Bone marrow (tissue), 2 donors: ENCODE data around the gene ZFHX3.

Source experiments
- DNase-seq, 2 donors: peaks; one replicate each; lab custom pipeline; 2025; lab: John Stamatoyannopoulos, UW

Gene ZFHX3

DNA sequence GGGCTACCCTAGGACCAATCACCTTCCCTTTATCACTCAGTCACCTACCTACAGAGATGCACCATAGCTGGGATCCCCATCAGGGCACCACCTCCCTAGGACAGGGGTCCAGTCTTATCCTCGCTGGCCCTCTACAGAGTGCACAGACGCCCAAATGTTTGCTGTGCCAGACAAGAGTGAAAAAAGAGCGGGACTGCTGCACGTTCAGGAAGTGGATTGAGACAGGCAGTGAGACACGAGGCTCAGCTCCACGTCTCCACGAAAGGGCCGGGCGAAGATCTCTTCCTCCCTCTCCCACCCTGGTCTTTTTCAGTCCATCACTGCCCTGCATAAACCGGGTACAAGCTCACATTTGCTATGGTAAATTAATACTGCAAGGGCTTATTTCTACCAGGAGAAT is 95.5 kb downstream of the ZFHX3 start:
- no peak for DNase-seq

DNA sequence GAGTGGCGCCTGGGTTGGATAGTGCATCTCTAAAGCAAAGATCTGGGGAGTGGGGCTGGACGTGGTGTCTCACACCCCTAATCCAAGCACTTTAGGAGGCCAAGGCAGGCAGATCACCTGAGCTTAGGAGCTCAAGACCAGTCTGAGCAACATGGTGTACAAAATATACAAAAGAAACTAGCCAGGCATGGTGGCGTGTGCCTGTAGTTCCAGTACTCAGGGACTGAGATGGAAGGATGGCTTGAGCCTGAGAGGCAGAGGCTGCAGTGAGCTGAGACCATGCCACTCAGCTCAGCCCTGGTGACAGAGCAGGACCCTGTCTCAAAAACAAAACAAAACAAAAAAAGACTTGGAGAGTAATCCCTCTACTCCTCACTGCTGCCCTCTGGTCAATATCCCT is 96.0 kb downstream of the ZFHX3 start:
- DNase-seq: no peak

DNA sequence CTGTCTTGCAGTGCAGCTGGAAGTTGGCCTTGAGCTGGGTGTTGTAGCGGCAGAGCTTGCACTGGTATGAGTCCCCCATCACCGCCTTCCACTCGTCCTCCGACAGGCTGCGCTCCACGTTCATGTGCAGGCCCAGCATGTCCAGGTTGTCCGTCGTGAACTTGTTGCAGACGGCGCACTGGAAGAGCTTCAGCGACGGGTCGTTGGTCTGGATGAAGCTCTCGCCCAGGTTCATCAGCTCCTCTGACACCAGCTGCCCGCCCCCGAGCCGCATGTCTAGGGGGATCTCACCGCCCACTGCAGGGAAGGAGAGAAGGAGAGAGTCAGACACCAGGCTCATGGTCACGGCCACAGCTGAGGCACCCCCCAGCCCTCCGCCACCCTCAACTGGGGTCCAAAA is 97.3 kb downstream of the ZFHX3 start:
- DNase-seq: no peak

DNA sequence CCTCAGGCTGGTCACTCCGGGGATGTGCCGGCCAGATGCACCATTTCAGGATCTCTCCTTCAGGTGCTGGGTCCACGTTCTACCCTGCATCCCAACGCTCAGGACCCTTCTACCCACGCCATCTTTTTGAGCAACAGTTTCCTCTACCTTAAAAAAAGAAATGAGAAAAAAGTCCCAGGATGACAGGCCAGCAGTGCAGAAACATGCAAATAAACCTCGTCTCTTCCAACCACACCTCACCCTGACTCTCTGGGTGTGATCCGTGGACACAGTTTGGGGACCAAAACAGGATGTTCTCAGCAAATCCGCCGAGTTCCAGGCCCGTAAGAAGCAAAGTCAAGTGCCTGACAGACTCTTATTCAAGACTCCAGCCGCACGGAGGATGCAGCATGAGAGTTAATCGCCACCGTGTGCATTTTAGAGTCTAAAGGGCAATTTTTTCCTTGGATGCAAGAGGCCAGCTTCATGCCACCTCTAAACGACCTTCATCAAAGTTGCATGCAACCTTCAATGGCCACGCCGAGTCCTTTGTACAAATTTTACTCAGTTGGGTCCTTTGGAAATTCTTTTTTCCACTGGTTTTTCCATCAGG is 99.6 kb downstream of the ZFHX3 start:
- DNase-seq: no peak

DNA sequence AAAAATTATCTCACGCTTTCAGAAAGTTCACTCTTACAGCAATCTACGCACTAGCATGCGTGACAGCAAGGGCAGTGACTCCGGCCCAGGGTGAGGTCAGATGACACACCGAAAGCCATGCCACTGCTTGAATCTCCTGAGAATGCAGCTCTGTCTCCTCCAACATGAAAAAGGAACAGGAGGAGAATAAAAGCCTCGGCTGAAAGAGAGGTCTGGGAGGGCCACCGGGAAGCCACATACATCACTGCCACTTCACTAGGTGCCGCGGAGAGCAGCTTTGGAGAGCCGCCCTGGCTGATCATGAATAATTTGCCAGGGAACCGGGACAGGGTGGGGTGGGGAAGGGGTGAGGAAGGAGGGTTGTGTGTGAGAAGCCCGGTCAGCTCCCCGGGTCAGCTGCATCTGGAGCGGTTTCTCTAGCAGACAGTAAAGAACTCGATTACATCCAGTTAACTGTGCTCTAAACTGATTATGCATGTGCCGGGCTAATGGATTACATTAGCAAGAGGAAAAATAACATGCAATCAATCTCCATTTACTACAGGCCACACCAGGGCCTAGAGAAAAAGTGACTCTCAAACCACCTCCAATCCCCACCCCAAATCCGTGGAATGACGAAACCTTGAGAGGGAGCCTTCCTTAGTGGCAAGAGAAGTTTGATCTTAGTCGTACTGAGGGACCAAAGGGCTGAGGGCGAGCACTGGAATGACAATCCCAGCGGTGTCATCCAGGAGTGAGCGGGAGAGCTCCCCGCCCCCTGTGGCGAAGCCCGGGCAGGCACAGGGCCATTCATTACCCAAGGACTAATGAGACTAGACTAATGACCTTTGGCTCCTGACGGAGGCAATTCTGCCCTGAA is 100.3 kb downstream of the ZFHX3 start:
- no peak for DNase-seq

DNA sequence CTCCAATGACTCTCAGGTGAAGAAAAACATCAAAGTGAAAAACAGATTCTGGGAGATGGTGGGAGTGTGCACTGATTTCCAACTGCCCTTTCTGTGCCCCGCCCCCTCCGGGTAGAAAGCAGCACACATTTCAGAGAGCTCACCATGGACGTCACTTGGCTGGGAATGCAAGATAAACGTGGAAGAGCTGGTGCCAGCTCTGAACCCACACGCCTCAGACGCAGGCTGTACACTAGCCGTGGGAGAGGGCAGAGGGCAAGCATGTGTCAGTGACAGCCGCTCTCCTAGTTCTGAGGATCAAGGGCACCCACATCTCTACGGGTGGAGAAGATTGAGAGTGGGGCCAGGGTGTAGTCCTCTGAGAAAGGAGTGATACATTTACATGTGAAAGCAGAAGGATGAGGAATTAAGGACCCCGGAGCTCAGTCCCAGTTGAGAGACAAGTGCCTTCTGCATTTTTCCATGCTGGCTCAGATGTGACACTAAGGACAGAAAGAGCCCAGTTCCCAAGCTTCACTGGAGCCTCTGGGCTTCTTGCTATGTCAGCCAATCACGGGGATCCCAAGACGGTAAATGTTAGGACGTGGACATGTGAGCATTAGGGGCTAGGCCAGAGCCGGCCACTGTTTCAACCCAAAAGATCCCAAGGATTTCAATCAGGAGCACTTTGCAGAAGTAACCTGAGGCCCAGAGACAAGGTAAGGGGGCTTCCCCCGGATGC is 101.3 kb downstream of the ZFHX3 start:
- no peak for DNase-seq

DNA sequence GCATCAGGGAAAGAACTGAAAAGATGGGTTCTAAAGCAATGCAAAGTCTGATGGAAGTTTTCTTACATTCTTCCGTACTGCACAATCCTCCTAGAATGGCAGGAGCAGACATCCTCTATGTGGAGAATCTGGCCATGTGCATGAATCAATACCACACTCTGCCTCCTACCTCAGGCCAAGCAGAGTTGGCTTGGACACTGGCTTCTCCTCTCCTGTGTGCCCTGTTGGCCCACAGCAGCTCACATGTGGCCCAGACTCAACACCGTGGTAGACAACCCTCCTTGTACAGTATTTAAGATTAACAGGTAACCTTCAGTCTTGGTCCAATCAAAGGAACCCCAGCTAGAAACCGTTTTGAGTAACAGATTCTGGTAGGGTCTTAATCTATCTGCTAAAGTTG is 101.9 kb downstream of the ZFHX3 start:
- DNase-seq: no peak

DNA sequence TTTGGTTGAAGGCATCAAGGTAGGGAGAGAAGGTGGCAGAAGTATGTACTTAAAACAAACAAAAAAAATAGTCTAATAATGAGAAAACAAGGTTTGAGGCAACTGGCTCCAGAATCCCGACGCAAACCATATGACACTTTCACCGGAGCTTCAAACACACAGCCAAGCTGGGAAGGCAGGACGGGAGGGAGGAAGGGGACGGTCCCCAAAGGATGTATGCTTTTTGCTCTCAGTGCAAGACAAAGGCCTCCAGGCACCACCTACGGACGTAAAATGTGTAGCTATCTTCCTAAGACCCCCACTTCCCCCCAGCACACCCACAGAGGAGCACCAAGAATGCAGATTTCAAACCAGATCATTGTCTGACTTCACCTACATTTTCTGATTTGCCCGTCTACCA is 102.3 kb downstream of the ZFHX3 start:
- no peak for DNase-seq

DNA sequence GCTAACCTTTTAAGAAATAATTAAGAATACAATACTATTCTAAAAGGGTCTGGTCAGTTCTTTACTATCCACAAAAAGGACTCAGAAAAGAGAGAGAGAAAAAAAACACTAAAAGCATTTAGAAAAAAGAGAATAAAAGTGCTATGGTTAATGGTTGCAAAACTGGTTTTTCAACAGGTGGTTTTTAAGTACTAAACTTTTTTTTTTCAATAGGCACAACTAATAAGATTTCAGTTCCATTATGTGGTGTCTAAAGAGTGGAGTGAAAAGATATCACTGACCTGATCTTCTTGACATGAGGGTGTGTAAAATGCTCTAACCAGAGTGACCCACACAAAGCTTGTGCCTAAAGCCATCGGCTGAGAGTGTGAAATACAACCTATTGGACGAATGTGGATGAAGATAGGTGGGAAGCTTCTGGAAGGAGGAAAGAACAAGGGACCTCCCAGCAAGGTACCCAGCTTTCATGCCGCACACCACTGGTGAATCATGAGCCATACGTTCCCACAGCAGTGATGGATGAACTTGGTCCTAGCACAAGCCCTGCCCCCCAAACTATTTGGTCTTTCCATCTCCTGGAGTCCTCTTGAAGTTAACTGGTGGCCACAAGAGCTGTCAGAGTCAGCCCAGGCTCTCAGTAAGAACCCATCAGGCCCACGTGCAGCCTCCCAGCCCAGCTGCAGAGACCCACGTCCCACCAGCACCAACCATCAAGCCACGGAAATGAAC is 103.0 kb downstream of the ZFHX3 start:
- no peak for DNase-seq

DNA sequence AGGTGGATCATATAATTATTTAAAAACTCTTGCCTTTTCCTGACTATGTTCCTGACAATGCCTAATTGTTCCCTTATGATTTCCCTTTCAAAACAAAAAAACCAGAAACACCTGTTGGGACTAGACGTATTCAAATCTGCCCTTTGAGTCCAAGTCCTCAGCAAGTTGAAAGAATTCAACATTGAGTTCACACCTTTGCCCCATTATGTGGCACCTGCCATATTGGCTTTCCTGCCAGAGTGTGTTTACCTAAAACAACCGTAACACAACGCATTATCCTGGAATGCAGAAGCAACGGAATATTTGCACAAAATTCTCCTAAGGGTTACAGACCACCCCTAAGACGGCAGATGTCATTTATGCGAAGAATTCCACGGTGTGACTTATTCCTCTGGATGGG is 105.9 kb downstream of the ZFHX3 start:
- DNase-seq: no peak

DNA sequence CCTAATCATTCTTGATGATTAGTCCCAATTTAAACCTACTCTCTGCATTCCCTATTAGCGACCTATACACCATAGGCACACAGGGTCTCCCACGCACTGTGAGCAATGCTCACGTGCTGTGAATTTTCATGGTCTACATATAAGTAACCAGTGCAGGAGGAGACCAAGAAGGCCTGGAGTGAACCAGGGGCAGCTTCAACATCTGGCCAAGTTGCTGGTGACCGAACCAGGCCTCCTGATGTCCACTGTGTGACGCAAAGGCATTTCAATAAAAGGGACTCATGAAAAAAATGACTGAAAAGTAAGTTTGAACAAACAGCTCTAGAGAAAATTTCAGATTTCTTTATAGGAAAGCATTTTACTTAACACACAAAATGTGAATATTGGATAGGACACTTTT is 107.0 kb downstream of the ZFHX3 start:
- DNase-seq: no peak

DNA sequence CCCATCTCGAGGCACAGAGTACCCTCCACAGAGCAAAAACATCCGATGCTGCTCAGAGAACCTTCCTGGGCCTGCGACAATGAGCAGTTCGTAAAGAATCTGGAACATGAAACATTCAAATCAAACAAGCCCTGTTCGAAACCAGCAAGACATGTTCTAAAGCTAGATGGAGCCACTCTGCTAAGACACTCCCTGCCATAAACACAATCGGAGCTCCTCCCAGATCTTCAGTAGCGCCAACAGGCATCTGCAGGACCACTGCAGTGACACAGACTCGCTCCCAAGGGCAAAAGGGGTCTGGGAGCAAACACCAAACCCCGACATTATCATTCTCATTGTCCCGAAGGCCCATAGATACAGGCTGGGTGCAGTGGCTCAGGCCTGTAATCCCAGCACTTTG is 108.7 kb downstream of the ZFHX3 start:
- no peak for DNase-seq

DNA sequence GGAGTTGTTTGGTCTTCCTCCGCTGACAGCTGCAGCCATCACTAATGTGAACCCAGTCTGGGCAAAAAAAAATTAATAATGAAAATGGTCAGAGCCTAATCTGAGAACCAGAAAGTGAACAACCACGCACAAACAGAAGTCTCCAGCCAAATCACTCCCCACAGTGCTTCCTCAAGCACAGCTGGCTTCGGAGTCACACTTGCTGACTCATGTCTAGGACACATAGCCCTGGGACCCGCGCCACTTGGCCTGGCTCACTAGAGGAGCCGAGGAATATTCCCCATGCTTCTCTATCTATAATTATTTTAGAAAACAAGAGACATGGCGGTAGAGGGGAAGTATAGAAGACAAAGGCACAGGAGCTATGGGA is 109.1 kb downstream of the ZFHX3 start:
- DNase-seq: no peak

DNA sequence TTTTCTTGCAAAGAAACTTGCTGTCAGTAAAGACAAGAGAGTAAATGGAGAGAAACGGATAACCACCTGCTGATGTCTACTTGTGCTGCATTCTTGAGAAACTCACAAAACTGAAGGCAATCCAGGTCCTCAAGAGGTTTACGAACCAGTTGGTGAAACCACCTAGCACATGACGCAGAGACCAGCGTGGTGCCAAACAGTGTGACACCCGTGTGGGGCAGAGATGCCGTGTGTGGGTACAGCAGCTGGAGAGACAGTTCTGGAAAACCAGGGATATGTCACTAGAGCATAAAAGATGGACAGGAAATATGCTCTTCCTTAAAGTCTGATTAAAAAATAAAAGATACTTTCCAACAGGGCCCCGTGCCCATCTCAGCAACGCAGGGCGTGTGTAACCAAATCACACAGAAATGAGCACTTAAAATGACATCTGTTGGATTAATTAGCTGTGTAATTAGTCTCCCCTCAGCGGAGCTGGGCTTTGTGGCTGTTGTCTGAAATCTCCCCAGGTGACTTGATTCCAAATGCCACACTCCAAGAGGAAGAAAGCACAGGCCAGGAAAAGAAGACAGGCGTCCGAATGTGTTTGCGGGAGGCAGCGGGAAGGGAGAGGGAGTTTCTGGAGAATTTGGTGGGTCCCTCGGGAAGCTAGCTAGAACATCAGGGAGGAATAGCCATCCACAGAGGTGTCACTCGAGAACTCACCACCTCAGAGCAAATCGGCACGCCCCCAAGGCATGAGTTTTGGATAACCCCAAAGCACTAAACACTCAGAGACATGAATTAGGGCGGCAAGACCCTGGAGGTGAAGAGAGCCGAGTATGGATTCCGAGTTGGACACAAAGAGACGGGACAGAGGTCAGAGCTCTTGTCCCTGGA is 109.8 kb downstream of the ZFHX3 start:
- no peak for DNase-seq

DNA sequence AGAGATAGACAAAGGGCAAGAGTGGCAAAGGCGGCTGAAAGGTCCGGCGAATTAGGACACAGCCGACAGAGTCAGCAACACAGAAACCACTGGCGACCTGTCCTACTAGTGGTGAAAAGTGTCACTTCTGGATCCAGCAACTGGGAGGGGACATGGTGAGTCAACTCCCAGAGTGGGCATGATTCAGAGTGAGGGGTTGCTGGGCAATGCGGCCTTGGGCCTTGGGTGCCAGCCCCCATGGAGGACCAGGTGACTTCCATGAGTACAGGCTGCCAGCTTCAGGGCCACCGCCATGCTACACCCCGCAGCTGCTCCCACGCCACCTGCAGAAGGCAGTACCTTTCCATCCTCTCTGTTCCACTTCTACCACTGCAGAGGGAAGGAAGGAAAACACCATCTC is 110.6 kb downstream of the ZFHX3 start:
- no peak for DNase-seq

DNA sequence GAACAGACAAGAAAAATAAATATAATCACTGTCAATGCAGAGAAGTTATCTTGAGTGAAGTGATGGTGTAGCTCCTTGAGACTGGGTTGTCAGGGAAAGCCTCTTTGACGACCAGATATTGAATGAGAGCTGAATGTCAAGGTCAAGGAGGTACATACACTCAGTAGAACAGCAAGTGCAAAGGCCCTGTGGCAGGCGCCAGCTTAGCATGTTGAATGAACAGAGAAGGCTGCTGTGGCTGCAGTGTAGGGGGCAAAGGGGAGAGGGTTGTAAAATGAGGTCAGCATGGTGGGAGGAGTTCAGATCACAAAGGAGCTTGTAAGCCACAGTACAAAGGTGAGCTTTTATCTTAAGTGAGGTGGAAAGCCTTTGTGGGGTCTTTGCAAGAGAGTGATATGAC is 111.5 kb downstream of the ZFHX3 start:
- no peak for DNase-seq

DNA sequence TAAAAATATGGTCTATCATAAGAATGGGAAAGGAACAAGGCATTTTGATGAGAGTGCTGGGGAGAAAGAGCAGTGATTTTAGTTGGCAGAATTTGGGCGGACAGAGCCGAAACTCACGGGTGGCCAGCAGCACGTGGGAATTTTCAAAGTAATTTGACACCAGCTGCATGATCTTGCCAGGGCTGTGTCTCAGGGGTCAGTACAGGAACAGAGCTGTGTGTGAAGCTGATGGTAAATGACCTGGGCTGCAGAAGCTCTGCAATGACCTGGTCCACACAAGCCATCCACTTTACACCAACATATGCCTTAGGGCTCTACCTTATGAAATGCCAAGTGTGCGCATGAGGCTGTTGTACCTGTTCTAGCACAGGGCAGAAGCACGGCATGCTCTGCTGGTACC is 112.0 kb downstream of the ZFHX3 start:
- no peak for DNase-seq

DNA sequence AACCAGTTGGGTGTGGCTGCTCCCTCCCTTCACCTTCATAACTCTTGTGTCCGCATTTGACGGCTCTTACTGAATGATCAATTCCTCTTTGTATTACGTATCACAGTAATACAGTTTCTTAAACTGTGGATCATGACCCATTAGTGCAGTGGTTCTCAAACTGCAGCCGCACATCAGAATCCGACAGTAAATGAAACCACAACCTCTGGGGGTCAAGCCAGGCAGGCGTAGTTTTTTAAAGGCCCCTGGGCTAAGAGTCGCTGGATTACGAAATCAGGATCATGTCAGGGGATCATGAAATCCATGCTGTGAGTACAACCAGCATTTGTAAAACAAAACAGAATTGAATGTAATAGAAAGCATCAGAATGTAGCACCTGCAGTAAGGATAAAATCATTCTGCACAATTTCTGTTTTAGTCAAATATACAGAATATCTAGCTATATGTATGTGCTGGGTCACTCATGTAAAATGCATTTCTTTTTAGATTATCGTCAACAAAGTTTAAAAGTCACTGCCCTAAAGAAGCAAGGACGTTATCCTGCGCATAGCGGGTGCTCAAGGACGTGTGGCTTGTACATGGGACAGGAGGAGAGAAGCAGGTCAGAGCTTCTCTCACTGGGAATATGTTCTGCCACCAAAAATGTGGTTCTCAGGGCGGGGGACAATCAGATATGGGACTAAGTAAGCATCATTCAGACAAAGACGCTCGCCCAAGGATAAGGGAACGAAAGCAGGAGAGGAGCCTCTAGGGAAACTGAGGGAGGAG is 113.1 kb downstream of the ZFHX3 start:
- DNase-seq: no peak

DNA sequence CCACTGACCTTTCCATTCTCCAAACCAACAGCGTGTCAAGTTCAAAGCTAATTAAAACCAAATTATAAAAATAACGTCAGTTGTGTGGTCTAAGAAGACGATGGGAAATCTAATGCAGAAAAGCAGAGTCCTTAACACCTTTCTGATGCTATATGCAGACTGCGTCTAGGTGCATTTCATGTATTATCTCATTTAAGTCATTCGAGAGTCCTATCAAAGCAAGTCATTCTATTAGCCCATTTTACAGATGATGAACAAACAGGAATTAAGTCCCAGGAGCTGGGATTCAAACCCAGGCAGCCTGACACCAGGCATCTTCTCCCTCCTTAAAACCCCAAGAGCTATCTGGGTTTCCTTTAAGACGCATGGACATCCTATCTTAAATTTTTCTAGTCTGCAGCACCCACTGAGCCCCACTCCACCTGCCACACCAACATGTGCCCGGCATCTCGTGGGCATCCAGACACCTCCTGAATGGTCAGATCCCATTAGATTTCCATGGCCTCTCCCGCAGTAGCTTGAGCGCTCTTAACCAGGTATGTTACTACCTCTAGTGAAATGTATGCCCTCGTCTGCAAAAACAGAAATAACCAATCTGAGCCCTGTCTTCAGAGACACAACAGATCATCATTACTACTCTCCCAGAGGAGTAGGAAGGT is 115.1 kb downstream of the ZFHX3 start:
- DNase-seq: no peak

DNA sequence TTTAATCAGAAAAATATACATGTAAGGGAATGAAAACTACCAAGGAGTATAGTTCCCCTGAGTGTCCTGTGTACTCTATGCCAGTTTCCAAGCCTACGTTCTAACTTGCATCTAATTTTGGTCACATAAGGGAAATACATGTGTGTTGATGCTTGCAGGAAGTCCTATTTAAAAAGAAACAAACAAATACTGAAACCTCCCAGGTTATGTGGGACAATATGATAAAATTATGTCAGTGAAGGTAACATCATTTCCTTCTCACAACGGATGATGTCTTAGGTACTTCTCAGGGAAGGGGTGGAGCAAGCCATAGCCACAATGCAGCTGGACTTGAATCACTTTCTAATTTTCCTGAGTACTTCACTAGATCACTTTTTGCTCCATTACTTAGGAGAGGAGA is 115.9 kb downstream of the ZFHX3 start:
- no peak for DNase-seq
